MM.1S (cell line): ENCODE measurements around the gene ADD3.

Experiments used
- DNase-seq: peaks from one replicate; pipeline ENCODE4 v3.0.0-alpha.2; 2015
- H2AFZ ChIP-seq: fragments of 300-600 bp; sonication (generic); 2 replicates; pipeline ENCODE4 v1.6.0; 2016; ENCODE audit warnings: antibody characterized with exemption, low read length
- H3F3A ChIP-seq: fragments of 300-600 bp; sonication (generic); 2 replicates; pipeline ENCODE4 v1.6.1; 2016; ENCODE audit warnings: mild to moderate bottlenecking, antibody characterized with exemption, low read length, moderate library complexity, mixed read lengths; ENCODE audit not compliant: insufficient read depth
- H3K27ac ChIP-seq: fragments of 300-600 bp; sonication (generic); 2 replicates; pipeline ENCODE4 v1.5.1; 2016; ENCODE audit warnings: mild to moderate bottlenecking, low read length
- H3K27me3 ChIP-seq: fragments of 300-600 bp; sonication (generic); replicated peaks from 2 replicates; pipeline ENCODE4 v1.6.0; 2016; ENCODE audit warnings: low read length; ENCODE audit not compliant: insufficient read depth
- H3K36me3 ChIP-seq: fragments of 300-600 bp; sonication (generic); replicated peaks from 2 replicates; pipeline ENCODE4 v1.6.1; 2016; ENCODE audit warnings: mild to moderate bottlenecking, low read length, mixed read lengths; ENCODE audit not compliant: insufficient read depth
- H3K4me1 ChIP-seq: fragments of 300-600 bp; sonication (generic); 2 replicates; pipeline ENCODE4 v1.6.1; 2016; ENCODE audit warnings: low read length, mixed read lengths
- H3K4me2 ChIP-seq: fragments of 300-600 bp; sonication (generic); 2 replicates; pipeline ENCODE4 v1.6.0; 2016; ENCODE audit warnings: low read depth, low read length
- H3K4me3 ChIP-seq: fragments of 300-600 bp; sonication (generic); 2 replicates; pipeline ENCODE4 v1.5.1; 2016; ENCODE audit warnings: low read length, mixed read lengths
- H3K79me2 ChIP-seq: fragments of 300-600 bp; sonication (generic); 2 replicates; pipeline ENCODE4 v1.6.1; 2016; ENCODE audit warnings: mixed run types, low read length, mixed read lengths
- H3K9ac ChIP-seq: fragments of 300-600 bp; sonication (generic); 2 replicates; pipeline ENCODE4 v1.6.1; 2016; ENCODE audit warnings: low read length, mixed read lengths
- H3K9me2 ChIP-seq: fragments of 300-600 bp; sonication (generic); replicated peaks from 2 replicates; pipeline ENCODE4 v1.6.1; 2016; ENCODE audit warnings: mild to moderate bottlenecking, low read length, mixed read lengths; ENCODE audit not compliant: insufficient read depth
- H3K9me3 ChIP-seq: fragments of 300-600 bp; sonication (generic); replicated peaks from 2 replicates; pipeline ENCODE4 v1.6.1; 2016; ENCODE audit warnings: mild to moderate bottlenecking, low read length, mixed read lengths; ENCODE audit not compliant: insufficient read depth
- H4K20me1 ChIP-seq: fragments of 300-600 bp; sonication (generic); 2 replicates; pipeline ENCODE4 v1.6.1; 2016; ENCODE audit warnings: mild to moderate bottlenecking, low read length, moderate library complexity, mixed read lengths; ENCODE audit not compliant: insufficient read depth
- CTCF ChIP-seq: fragments of 300-600 bp; sonication (generic); IDR thresholded peaks from 2 replicates; pipeline ENCODE4 v1.5.1; 2016; ENCODE audit warnings: antibody characterized with exemption, low read length, mixed read lengths
- EZH2 ChIP-seq: fragments of 300-600 bp; sonication (generic); optimal IDR thresholded peaks from 2 replicates; pipeline ENCODE3; 2017; ENCODE audit warnings: low read depth, mild to moderate bottlenecking, antibody characterized with exemption, low read length, mixed read lengths
- EZH2phosphoT487 ChIP-seq: fragments of 300-600 bp; sonication (generic); IDR thresholded peaks from 2 replicates; pipeline ENCODE4 v1.6.1; 2018; ENCODE audit warnings: antibody characterized with exemption, low read length

Gene ADD3

GRCh38 chr10:110059925-110060324 lies 52.1 kb downstream of the ADD3 start:
- Histone ChIP-seq H3K4me1 (peaks cover 10% of the 10 kb centered on the region; the same call in 1 of the 2 replicates), H4K20me1 (no peaks in the 10 kb centered on the region), H3K4me3 (no peak overlapping the region), H2AFZ (no peak overlapping the region), H3K9me2 (no peaks in the 10 kb centered on the region), H3K79me2 (0 out of 2 replicates have a peak, but pooled peaks cover 3% of the 10 kb centered on the region), H3K27ac (no peak overlapping the region), H3K36me3 (no peaks in the 10 kb centered on the region), H3K27me3 (no peaks in the 10 kb centered on the region), H3K9me3 (no peaks in the 10 kb centered on the region), H3K4me2 (no peak overlapping the region), H3F3A (peaks cover 3% of the 10 kb centered on the region; the same call in 1 of the 2 replicates), H3K9ac (no peak overlapping the region)
- TF ChIP-seq EZH2 (no peak), CTCF (no peak), EZH2phosphoT487 (no peak)
- DNase-seq = no peak

- Histone ChIP-seq H3K9me2 (no peaks in the 10 kb centered on the region), H3K9ac (no peak overlapping the region), H3K27ac (no peak overlapping the region), H3K4me1 (peaks cover 10% of the 10 kb centered on the region; the same call in 1 of the 2 replicates), H3K9me3 (no peaks in the 10 kb centered on the region), H3K4me2 (no peak overlapping the region), H2AFZ (no peak overlapping the region), H3K79me2 (0 out of 2 replicates have a peak, but pooled peaks cover 3% of the 10 kb centered on the region), H3K4me3 (no peak overlapping the region), H4K20me1 (no peaks in the 10 kb centered on the region), H3K36me3 (no peaks in the 10 kb centered on the region), H3F3A (peaks cover 3% of the 10 kb centered on the region; the same call in 1 of the 2 replicates), H3K27me3 (no peaks in the 10 kb centered on the region)
- DNase-seq = no peak
- TF ChIP-seq CTCF = no peak
- TF ChIP-seq EZH2 = no peak
- no peak for TF ChIP-seq EZH2phosphoT487
These were observed 53.9 kb downstream of the ADD3 start for GRCh38 chr10:110061687-110062086.

- Histone ChIP-seq H3K27me3 (no peaks in the 10 kb centered on the region), H3K4me3 (no peak overlapping the region), H3K9ac (no peak overlapping the region), H3K9me3 (no peaks in the 10 kb centered on the region), H3K9me2 (no peaks in the 10 kb centered on the region), H3K4me1 (peaks cover 39% of the 10 kb centered on the region), H3K36me3 (no peaks in the 10 kb centered on the region), H4K20me1 (no peaks in the 10 kb centered on the region), H3F3A (peaks cover 26% of the 10 kb centered on the region), H3K79me2 (peaks cover 11% of the 10 kb centered on the region; the same call in 1 of the 2 replicates), H3K27ac (no peak overlapping the region), H2AFZ (no peak overlapping the region), H3K4me2 (no peak overlapping the region)
- TF ChIP-seq EZH2phosphoT487 (no peak), CTCF (no peak), EZH2 (no peak)
- DNase-seq = no peak
These were observed 57.5 kb downstream of the ADD3 start for GRCh38 chr10:110065269-110065668.
